Measurements from ENCODE around the gene FUT2.

The FUT2 gene

GRCh38 chr19:48752496-48753365 is 57.0 kb downstream of the FUT2 start, which contains the start of gene FUT1:
FUT1 (minus strand) TSS chr19:48752641; CDS start chr19:48751281, 1,360 bp downstream.
- DNase-seq, result no peak

GRCh38 chr19:48755084-48755641 is 59.4 kb downstream of the FUT2 start, which contains the start of gene FGF21:
FGF21 (plus strand) TSS chr19:48755524; CDS start chr19:48756237, 713 bp downstream.
- DNase-seq, result no peak

Data from amniotic stem cell (primary cell).